Ovary (tissue), 9 donors: ENCODE results near the gene HS3ST6. TPM values are rescaled to one million over a fixed set of nuclear protein-coding genes. Genes with fewer than 3 reads are reported as not detected.

Experiments
- DNase-seq, 5 donors: peaks; one replicate each; pipeline ENCODE4 v3.0.0-alpha.2; 2019 to 2020
- H3K27ac ChIP-seq, 2 donors: fragments of 200-600 bp; one replicate each; pipeline versions ENCODE4 v1.5.1 to v1.8.0; 2019 to 2022
- H3K27me3 ChIP-seq: fragments of 200-600 bp; one replicate; pipeline ENCODE4 v1.8.0; 2022
- H3K36me3 ChIP-seq: fragments of 200-600 bp; sonication (generic); one replicate; pipeline ENCODE4 v1.5.1; 2019
- H3K4me1 ChIP-seq: one replicate; pipeline ENCODE4 v1.8.1; 2013; ENCODE audit warnings: mild to moderate bottlenecking, moderate library complexity; ENCODE audit not compliant: insufficient read depth
- H3K4me3 ChIP-seq: fragments of 200-600 bp; sonication (generic); one replicate; pipeline ENCODE4 v1.5.1; 2017
- H3K9me3 ChIP-seq, 2 donors: fragments of 200-600 bp in 1 of 2; sonication (generic) in 1 of 2; one replicate each; pipeline versions ENCODE4 v1.5.1 to v1.8.1; 2013 to 2019; ENCODE audit warnings: mild to moderate bottlenecking in 1 of 2, moderate library complexity in 1 of 2
- EP300 ChIP-seq: sonication (generic); formaldehyde crosslinking; IDR thresholded peaks from one replicate; pipeline ENCODE4 v1.6.1; 2017; ENCODE audit warnings: antibody characterized with exemption
- POLR2A ChIP-seq: fragments of 450-650 bp; IDR thresholded peaks from one replicate; pipeline ENCODE4 v1.6.1; 2017; ENCODE audit warnings: antibody characterized with exemption, mild to moderate bottlenecking, moderate library complexity
- WGBS, 3 donors: extraction: QIAGEN DNeasy Blood & Tissue Kit in 1 of 3; methylation state at CpG; one replicate each; pipeline versions ENCODE4 v1.1.5 to v1.1.7; 2013 to 2017; 5-methylcytosine and 5-hydroxymethylcytosine counted together
- intact Hi-C, 4 donors: fragments of 100-400 bp; cut with DNase I; formaldehyde crosslinking; loops; one replicate each; pipeline versions ENCODE4 v1.11.0 to v1.15.1; 2022 to 2023
- polyA plus RNA-seq, 2 donors: library from polyadenylated mRNA; stranded (reverse); fragments of 200-250 nt in 1 of 2; fragments of 350-450 nt in 1 of 2; fragmentation: Illumina TruSeq in 1 of 2; extraction: RNeasy Lipid Tissue Mini Kit (QIAGEN cat#74804) in 1 of 2; gene quantifications; one replicate each; pipeline ENCODE4 v1.2.3, GENCODE V29; 2013 to 2014
- total RNA-seq, 7 donors: library from RNA; depleted of rRNA in 2 of 7; stranded (reverse); fragments of >200 nt in 2 of 7; fragmentation: NEBNext Ultra II Directional in 3 of 7; extraction: Animal tissue kit (Norgen Biotek cat#: 25700) in 3 of 7; gene quantifications; one replicate each; pipeline versions ENCODE4 v1.1.0 to v1.2.4, GENCODE V29; 2016 to 2023
- TF ChIP-seq, protein P1 (sequence below), 3 donors: fragments of 450-650 bp in 2 of 3; fragments of 200-600 bp in 1 of 3; IDR thresholded peaks; one replicate each; pipeline versions ENCODE4 v1.5.1 to v1.8.0; 2016 to 2022; ENCODE audit warnings: antibody characterized with exemption in 3 of 3, mild to moderate bottlenecking in 1 of 3
- donor health status: DM: no; HTN: no; CAD: no; lungs with moderate emphysema.
- donor health status: DM: no; HTN: no; CAD: no.
- donor health status: Bipolar disorder and iron deficiency.
- donor health status: DM: yes; HTN: yes; CAD: no.
- donor health status: DM: no; HTN: no; CAD: no.
- donor health status: DM: yes; HTN: yes; CAD: no.

The HS3ST6 gene
- total and polyA plus RNA-seq, 9 donors: 0.69 to 1.8 TPM; not detected in 7

DNA sequence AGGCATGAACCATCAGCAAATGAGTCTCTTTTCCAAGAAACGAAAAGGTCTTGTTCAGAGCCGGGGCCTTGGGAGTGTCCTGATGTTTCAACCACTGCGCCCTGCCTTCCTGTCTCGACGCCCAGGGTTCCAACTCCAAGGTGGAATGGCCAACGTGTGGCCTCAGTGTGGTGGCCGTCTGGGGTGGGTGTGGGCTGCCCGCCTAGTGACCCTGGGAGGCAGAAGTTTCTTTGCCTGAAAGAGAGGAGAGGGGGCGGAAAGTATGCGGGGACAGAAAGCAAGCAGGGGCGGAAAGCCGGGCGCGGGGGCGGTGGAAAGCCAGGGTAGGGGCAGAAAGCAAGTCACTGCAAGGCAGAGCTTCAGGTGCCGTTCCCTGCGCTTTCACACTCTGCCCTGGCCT is 20.7 kb upstream of the HS3ST6 start:
- DNase-seq: no peak
- TF ChIP-seq, protein P1, sequence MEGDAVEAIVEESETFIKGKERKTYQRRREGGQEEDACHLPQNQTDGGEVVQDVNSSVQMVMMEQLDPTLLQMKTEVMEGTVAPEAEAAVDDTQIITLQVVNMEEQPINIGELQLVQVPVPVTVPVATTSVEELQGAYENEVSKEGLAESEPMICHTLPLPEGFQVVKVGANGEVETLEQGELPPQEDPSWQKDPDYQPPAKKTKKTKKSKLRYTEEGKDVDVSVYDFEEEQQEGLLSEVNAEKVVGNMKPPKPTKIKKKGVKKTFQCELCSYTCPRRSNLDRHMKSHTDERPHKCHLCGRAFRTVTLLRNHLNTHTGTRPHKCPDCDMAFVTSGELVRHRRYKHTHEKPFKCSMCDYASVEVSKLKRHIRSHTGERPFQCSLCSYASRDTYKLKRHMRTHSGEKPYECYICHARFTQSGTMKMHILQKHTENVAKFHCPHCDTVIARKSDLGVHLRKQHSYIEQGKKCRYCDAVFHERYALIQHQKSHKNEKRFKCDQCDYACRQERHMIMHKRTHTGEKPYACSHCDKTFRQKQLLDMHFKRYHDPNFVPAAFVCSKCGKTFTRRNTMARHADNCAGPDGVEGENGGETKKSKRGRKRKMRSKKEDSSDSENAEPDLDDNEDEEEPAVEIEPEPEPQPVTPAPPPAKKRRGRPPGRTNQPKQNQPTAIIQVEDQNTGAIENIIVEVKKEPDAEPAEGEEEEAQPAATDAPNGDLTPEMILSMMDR (IDR thresholded peaks at IDR 0.05): no peak
- TF ChIP-seq POLR2A (no peak), EP300 (no peak)
- H3K9me3 ChIP-seq: no peaks in the 10 kb centered on the region
- no peaks in the 10 kb centered on the region for H3K36me3 ChIP-seq
- 91 to 94% (median 94%) methylated on average over 17 of the region's 17 CpGs for WGBS, 3 donors
- no peak overlapping the region for H3K27ac ChIP-seq
- no peak overlapping the region for H3K4me3 ChIP-seq
- H3K27me3 ChIP-seq: no peaks in the 10 kb centered on the region
- peaks cover 4% of the 10 kb centered on the region for H3K4me1 ChIP-seq
- intact Hi-C loops: no loop called here

DNA sequence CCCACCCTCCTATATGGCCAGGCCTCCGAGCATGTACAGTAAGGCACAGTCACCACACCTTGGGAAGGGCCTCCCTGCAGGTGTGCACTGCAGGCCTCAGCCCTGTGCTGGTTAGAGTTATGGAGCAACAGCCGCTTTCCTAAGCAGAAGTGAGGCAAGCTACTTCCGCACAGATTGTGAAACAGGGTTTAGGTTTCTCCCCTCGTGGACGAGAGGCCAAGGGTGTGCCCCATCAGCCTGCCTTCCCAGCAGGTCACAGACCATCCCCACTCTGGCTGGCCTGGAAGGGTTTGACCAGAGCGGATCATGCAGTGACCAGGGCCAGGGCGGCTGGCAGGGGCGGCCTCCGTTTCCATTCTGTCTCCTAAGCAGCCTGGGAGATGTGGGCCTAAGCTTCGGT is 20.1 kb upstream of the HS3ST6 start:
- 88 to 96% (median 94%) methylated on average over 10 of the region's 10 CpGs for WGBS, 3 donors
- intact Hi-C loops: no loop called here
- DNase-seq: no peak
- H3K27ac ChIP-seq: no peak overlapping the region
- no peaks in the 10 kb centered on the region for H3K9me3 ChIP-seq
- no peak overlapping the region for H3K4me3 ChIP-seq
- H3K27me3 ChIP-seq: no peaks in the 10 kb centered on the region
- H3K4me1 ChIP-seq: peaks cover 4% of the 10 kb centered on the region
- H3K36me3 ChIP-seq: no peaks in the 10 kb centered on the region
- TF ChIP-seq, protein P1 (IDR thresholded peaks at IDR 0.05): no peak
- TF ChIP-seq EP300: no peak
- no peak for TF ChIP-seq POLR2A

DNA sequence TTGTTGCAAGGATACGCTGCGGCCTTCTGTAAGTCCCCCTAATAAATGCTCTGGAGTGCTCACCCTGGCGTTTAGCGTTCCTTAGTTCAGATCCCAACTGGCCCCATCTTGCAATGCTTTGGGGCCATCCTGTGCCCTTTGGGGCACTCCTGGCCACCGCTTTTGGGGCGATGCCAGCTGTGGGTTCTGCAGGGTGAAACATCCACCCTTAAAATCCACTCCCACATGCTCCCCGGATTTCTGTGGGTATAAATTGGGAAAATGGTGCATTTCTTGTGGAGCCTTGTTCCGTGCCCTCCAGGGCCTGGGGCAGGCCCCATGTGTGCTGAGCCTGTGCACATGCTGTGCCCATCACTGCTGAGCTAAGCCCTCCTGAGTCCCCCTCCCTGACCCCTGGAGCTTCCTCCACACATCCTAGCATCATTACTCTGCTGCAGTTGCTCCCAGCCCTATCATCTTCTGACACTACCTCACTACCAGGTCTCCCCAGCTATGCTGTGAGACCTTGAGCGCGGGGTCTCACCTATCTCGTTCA is 18.8 kb upstream of the HS3ST6 start:
- TF ChIP-seq EP300 (no peak), POLR2A (no peak)
- TF ChIP-seq, protein P1 (IDR thresholded peaks at IDR 0.05): no peak
- 87 to 92% (median 89%) methylated on average over 11 of the region's 11 CpGs for WGBS, 3 donors
- no peak for DNase-seq
- Histone ChIP-seq H3K4me3 (no peak overlapping the region), H3K4me1 (no peaks in the 10 kb centered on the region), H3K36me3 (no peaks in the 10 kb centered on the region), H3K27me3 (no peaks in the 10 kb centered on the region), H3K27ac (no peak overlapping the region), H3K9me3 (no peaks in the 10 kb centered on the region)
- intact Hi-C loops: no loop called here

DNA sequence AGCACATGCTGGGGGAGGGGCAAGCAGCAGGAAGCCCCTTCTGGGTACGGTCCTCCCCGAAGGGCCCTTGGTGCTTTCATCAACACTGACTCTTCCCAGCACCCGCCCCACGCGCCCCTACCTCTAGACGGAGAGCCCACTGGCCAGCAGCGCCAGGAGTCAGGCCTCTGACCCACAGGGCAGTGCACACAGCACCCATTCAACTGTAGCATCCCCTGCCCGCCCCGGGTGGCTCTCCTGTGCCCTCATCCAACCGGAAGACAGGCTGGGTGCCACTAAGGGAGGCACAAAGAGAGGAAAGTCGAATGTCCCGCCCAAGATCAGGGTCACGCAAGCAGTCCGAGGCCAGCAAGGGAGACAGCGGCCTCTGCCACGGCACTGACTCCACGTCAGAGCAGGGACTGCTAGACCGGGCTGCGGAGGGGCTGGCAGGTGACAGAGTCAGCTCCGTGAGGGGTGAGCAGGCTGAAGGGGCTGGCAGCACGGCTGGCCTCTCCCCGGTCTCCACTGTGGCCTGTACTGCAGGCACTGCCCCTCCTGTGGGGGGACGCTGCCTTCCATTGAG is 15.0 kb upstream of the HS3ST6 start:
- H3K4me3 ChIP-seq: no peak overlapping the region
- H3K9me3 ChIP-seq: no peaks in the 10 kb centered on the region
- no peak for TF ChIP-seq EP300
- TF ChIP-seq, protein P1 (IDR thresholded peaks at IDR 0.05): no peak
- TF ChIP-seq POLR2A: no peak
- H3K27ac ChIP-seq: no peak overlapping the region
- no peaks in the 10 kb centered on the region for H3K27me3 ChIP-seq
- H3K36me3 ChIP-seq: no peaks in the 10 kb centered on the region
- 55 to 62% (median 60%) methylated on average over 18 to 23 of the region's 23 CpGs for WGBS, 3 donors
- DNase-seq: no peak
- intact Hi-C loops: no loop called here
- no peaks in the 10 kb centered on the region for H3K4me1 ChIP-seq
